ENCODE results near the gene BORCS5. TPM values are rescaled to one million over a fixed set of nuclear protein-coding genes. Genes with fewer than 3 reads are reported as not detected.

The BORCS5 gene
- total and polyA plus RNA-seq, 2 experiments from 2014 or later: 11.3 to 12.6 TPM

DNA sequence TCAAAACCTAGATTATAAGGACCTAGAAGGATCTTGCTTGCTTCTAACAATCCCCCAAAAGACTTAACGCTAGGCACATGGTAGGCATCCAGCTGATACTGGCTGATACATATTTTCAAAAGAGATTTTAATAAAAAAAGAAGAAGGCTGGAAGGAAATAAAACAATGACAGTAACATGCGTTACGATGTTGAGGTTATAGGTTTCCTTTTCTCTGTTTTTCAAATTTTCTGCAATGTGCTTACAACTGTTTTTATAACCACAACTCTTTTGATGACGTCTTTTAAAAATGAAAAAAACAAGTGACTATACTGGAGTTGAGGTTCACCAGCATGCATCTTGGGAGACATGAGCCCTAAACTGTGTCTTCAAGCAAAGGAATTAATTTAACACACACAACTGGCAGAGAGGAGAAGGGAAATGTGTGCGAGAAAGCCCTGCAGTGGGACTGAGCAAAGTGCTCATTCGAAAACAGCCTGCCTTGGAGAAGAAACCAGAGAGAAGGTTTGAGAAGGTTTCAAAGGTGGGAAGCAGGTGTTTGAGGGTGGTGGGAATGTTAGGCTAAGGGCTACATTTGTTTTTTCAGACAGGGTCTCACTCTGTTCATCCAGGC lies 125.4 kb downstream of the BORCS5 start:
- no peak for ATAC-seq
- no peak overlapping the region for H3K4me2 ChIP-seq
- no peaks in the 10 kb centered on the region for H3K9me3 Mint-ChIP-seq
- H3K27ac ChIP-seq (ENCODE audit: low read depth): no peak overlapping the region
- peaks cover 28% of the 10 kb centered on the region for H3K36me3 ChIP-seq (ENCODE audit: insufficient read depth)
- H3K36me3 Mint-ChIP-seq (ENCODE audit: low read depth): peaks cover 63% of the 10 kb centered on the region
- no peak overlapping the region for H3K27ac Mint-ChIP-seq
- H3K79me2 ChIP-seq (replicated peaks; ENCODE audit: insufficient read depth): no peaks in the 10 kb centered on the region; the same call in 1 of the 2 replicates
- TF ChIP-seq EZH2phosphoT487 (IDR thresholded peaks at IDR 0.05; ENCODE audit: unreplicated experiment): no peak
- TF ChIP-seq CTCF (conservative IDR thresholded peaks at IDR 0.05; ENCODE audit: low read depth in 2 of 2): no peak
- no peak for TF ChIP-seq STAT1 (IDR thresholded peaks at IDR 0.05; ENCODE audit: unreplicated experiment)
- no peak for TF ChIP-seq ZNF462 (CRISPR knock-in tag; IDR thresholded peaks at IDR 0.05)
- TF ChIP-seq ZNF114 (CRISPR knock-in tag; IDR thresholded peaks at IDR 0.05): no peak
- TF ChIP-seq, protein P1, sequence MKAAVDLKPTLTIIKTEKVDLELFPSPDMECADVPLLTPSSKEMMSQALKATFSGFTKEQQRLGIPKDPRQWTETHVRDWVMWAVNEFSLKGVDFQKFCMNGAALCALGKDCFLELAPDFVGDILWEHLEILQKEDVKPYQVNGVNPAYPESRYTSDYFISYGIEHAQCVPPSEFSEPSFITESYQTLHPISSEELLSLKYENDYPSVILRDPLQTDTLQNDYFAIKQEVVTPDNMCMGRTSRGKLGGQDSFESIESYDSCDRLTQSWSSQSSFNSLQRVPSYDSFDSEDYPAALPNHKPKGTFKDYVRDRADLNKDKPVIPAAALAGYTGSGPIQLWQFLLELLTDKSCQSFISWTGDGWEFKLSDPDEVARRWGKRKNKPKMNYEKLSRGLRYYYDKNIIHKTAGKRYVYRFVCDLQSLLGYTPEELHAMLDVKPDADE (IDR thresholded peaks at IDR 0.05): no peak
- no peak for TF ChIP-seq EZH2 (IDR thresholded peaks at IDR 0.05; ENCODE audit: low read depth, unreplicated experiment)
- no peaks in the 10 kb centered on the region for H3F3A ChIP-seq (replicated peaks; ENCODE audit: low read depth)
- no peak overlapping the region for H3K4me3 Mint-ChIP-seq
- no peak overlapping the region for H2AFZ ChIP-seq
- H3K27me3 Mint-ChIP-seq (ENCODE audit: insufficient read depth, low read depth, poor library complexity): peaks cover 1% of the 10 kb centered on the region
- H3K9me2 ChIP-seq (ENCODE audit: insufficient read depth): no peaks in the 10 kb centered on the region
- DNase-seq (ENCODE audit: low spot score): no peak
- peaks cover 12% of the 10 kb centered on the region; the same call in 2 of the 3 replicates for H3K4me1 Mint-ChIP-seq
- H4K20me1 ChIP-seq (replicated peaks; ENCODE audit: insufficient read depth): no peaks in the 10 kb centered on the region; the same call in 1 of the 2 replicates
- no peaks in the 10 kb centered on the region for H3K27me3 ChIP-seq (ENCODE audit: insufficient read depth)
- H3K4me1 ChIP-seq (ENCODE audit: insufficient read depth): no peaks in the 10 kb centered on the region; the same call in 1 of the 2 replicates
- no peak overlapping the region for H3K4me3 ChIP-seq
